ENCODE data around the gene ANKMY1.
A peak's percentile ranks its signal among the peaks of the same experiment; 100 is the strongest.

ANKMY1 gene

DNA sequence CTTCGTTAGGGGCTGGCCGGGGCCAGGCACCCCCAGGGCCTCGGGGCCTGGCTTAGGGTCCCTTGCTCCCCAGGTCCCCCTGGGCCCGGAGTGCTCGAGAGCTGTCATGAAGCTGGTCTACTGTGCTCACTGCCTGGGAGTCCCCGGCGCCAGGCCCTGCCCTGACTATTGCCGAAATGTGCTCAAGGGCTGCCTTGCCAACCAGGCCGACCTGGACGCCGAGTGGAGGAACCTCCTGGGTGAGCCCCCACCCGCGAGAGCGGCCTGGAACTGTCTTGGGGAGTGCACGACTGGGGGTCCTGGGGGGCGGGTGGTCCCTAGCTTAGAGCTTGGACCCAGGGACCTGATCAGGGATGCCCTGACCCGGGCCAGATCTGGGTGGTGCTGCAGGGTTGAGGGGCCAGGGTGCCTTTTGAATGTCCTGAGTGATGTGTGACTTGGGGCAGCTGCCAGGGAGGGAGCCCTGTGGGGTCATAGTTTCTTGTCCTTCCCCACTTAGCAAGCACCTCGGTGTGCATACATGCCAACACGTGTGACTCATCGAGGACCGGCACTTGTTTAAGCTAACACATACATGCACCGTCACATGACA is 94.4 kb downstream of the ANKMY1 start:
- DNase-seq (ENCODE audit: low read depth, low spot score): no peak

GRCh38 chr2:240462707-240463273 is 95.0 kb downstream of the ANKMY1 start:
- DNase-seq (ENCODE audit: low read depth, low spot score): no peak
- no peak overlapping the region for H3K27ac ChIP-seq

More for the DNA sequence above, 94.4 kb downstream of the ANKMY1 start:
- H3K27ac ChIP-seq: no peak overlapping the region

DNA sequence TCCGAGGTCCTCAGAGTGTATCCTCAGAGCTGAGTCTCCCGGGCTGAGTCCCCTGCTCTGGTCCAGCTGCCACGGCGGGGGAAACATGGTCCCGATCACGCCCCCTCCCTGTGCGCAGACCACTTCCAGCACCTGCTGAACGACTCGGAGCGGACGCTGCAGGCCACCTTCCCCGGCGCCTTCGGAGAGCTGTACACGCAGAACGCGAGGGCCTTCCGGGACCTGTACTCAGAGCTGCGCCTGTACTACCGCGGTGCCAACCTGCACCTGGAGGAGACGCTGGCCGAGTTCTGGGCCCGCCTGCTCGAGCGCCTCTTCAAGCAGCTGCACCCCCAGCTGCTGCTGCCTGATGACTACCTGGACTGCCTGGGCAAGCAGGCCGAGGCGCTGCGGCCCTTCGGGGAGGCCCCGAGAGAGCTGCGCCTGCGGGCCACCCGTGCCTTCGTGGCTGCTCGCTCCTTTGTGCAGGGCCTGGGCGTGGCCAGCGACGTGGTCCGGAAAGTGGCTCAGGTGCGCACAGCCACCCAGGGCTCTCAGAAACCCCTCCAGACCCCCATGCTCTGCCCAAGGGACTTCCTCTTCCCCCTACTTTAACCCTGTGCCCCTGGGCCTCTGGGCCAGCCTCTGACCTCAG is 95.6 kb downstream of the ANKMY1 start:
- no peak for DNase-seq (ENCODE audit: low read depth, low spot score)
- H3K27ac ChIP-seq: no peak overlapping the region

GRCh38 chr2:240461471-240462072 is 96.2 kb downstream of the ANKMY1 start:
- H3K27ac ChIP-seq: no peak overlapping the region
- no peak for DNase-seq (ENCODE audit: low read depth, low spot score)

DNA sequence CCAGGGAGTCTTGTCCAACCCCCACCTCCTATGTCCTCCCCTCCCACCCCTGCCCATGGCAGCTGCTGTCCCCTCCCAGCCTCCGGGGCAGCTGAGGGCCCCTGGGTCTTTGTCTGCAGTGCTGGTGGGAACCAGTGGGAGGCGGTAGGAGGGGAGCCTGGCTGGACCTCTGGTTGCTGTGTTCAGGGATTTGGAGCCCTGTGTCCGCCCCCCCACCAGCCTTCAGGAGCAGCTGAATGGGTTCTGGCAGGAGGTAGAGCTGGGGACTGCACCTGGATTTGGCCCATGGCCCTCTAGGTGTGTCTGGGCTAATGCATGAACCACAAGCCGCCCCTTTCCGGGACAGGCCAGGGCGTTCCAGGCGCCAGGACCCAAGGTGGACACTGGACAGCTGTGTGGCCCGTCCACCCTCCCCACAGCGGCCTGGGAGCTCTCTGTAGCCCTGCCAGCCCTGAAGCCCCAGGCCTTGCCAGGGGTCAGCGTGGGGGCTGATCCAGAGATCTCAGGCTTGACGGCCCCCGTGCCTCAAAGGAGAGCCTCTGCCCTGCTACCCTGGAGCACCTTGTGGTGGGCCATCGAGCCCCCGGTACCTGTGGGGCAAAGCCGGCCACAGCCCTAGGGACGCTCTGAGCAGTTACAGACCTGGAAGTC is 96.9 kb downstream of the ANKMY1 start:
- H3K27ac ChIP-seq: no peak overlapping the region
- DNase-seq (ENCODE audit: low read depth, low spot score): no peak

- H3K27ac ChIP-seq: no peak overlapping the region
- DNase-seq (ENCODE audit: low read depth, low spot score): no peak
Measured at GRCh38 chr2:240460253-240460711, 97.5 kb downstream of the ANKMY1 start.

GRCh38 chr2:240459401-240460252 is 98.2 kb downstream of the ANKMY1 start:
- no peak overlapping the region for H3K27ac ChIP-seq

DNA sequence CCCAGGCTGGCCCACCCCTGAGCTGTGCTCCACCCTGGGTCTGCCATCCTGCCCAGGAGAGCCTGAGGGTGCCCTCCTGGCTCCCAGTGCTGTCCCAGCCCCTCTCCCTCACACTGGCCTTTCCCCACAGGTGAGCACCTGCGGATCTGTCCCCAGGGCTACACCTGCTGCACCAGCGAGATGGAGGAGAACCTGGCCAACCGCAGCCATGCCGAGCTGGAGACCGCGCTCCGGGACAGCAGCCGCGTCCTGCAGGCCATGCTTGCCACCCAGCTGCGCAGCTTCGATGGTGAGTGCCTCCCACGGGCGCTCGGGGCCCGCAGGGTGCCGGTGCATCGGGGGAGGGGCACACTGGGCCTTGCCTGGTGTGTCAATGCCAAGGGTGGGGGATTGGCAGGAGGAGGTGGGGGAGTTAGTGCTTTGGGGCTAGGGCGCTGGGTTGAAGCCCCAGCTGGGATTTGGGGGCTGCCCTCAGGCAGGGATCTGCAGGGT is 98.8 kb downstream of the ANKMY1 start:
- no peak for DNase-seq (ENCODE audit: low read depth, low spot score)
- H3K27ac ChIP-seq: peak overlapping the region; percentile 76

More at GRCh38 chr2:240459401-240460252, 98.2 kb downstream of the ANKMY1 start:
- DNase-seq (ENCODE audit: low read depth, low spot score): no peak

DNA sequence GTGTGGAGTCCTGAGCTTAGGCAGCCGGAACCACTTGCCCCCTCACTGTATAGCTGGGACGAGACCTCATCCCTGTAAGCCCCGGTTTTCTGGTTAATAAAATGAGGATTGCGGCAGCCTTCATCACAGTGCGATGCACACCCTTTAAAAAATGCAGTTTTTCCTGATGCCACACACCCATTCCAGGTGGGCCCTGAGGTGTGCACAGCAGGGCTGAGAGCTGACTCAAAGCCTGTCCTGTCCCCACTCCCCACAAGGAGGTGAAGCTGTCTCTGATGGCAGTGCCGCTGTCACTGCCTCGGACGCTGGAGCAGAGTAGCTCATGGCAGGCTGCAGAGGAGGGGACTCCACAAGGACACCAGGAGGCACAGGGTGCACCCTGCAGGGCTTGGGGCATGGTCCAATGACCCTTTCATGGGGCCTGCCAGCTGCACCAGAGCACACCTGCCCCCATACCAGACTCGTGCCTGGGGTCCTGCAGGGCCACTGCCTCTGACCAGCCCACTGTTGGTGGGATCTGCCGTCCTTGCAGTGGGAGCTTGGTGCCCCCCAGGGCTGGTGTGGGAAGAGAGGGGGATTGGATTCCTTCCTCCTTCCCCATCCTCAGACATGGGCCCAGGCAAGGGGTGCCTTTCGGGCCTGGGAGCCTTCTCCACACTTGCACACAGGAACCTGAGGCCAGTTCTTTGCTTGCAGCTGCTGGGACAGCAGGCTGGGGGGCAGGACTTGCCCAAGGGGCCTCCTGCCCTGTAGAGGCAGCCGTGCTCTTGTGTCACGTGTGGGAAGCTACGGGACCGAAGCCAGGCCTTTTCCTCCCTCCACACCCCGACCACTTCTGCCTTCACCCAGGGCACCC is 99.5 kb downstream of the ANKMY1 start:
- H3K27ac ChIP-seq: peak overlapping the region; percentile 76
- DNase-seq (ENCODE audit: low read depth, low spot score): no peak

GRCh38 chr2:240457223-240458043 is 100.4 kb downstream of the ANKMY1 start:
- no peak for DNase-seq (ENCODE audit: low read depth, low spot score)
- H3K27ac ChIP-seq: peak overlapping the region; percentile 76

DNA sequence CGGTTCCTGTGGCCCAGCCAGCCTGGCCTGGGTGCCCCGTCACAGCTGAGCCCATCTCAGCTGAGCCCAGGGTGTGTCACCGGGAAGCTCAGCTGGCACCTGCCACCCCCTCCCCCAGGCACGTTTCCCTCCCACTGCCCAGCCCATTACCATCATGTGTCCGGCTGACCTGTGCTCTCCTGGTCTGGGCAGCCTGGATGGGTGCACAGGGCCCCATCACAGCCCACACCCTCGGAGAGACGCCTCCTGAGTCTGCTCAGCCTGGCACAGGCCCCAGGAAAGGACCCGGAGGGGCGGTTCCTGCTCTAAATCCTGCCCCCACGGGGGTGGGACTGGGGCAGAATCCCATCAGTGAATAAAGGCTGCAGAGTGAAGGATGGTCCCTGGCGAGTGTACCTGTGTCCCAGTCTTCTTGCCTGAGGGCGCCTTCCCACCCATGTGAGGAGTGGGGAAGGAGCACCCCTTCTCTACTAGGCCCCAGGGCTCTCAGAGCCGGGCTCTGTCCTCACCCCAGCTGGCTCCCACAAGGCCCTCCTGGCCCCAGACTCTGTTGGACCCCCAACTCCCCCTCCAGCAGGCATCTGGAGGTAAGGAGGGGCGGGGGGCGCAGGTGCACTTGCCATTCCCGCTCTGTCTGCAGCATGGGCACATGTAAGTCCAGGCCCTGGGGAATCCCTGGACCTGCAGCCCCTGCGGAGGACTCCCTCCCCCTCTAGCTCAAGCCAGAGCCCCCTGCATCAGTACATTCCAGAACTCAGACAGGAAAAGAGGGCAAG is 101.2 kb downstream of the ANKMY1 start:
- peak overlapping the region; percentile 76 for H3K27ac ChIP-seq
- no peak for DNase-seq (ENCODE audit: low read depth, low spot score)

- H3K27ac ChIP-seq: peak overlapping the region; percentile 76
- no peak for DNase-seq (ENCODE audit: low read depth, low spot score)
Measured at GRCh38 chr2:240455647-240456446, 101.9 kb downstream of the ANKMY1 start.

DNA sequence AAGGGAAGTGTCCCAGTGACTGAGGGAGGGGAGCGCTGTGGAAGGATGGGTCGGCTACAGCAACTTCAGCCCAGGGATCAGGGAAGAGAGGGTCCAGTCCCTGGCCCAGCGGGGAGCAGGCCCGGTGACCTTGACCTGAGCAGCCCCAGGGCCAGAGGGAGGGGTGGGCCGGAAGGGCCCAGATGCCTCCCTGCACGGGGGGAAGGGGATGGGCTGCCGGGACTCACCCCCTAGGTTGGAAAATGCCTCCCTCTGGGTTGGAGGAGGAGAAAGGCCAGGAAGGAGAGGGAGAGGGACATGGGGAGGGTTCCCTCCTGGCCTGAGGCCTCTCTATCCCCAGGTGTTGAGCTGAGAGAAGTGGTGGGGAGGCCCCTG is 102.5 kb downstream of the ANKMY1 start:
- DNase-seq (ENCODE audit: low read depth, low spot score): no peak
- H3K27ac ChIP-seq: peak overlapping the region; percentile 76

DNA sequence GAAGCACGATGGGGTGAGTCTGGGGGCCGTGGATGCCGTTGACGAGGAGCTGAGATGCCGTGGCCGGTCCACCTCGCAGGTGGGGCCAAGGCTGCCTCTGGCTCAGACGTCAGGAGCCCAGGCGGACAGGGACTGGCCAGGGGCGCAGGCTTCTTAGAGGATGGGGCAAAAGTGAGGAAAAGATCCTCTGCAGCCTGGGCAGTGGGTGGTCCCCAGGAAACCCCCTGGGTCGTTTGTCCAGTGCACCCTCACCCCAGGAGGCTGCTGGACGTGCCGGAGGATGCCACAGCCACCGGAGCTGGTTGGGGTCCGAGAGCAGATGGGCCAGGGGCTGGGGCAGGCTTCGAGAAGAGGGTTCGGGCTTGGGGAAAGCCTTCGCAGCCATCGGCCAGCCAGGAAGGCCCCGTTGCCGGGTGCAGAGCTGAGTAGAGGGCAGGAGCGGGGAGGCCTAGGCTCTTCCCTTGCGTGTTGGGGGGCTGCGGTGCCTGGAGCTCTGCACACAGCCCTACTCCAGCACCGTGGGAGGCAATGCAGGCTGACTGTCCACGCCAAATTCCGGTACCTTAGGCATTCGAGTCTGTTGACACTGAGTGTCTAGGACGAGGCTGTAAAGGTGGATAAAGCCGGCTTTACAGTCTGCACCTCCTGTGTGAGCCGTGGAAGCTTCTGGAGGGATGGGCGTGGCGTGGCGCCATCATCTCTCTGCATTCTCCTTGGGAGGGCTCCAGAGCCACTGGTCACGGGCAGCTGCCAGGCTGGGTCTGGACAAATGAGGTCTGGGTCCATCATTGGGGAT is 103.5 kb downstream of the ANKMY1 start:
- peak overlapping the region; percentile 76 for H3K27ac ChIP-seq
- DNase-seq (ENCODE audit: low read depth, low spot score): no peak

DNA sequence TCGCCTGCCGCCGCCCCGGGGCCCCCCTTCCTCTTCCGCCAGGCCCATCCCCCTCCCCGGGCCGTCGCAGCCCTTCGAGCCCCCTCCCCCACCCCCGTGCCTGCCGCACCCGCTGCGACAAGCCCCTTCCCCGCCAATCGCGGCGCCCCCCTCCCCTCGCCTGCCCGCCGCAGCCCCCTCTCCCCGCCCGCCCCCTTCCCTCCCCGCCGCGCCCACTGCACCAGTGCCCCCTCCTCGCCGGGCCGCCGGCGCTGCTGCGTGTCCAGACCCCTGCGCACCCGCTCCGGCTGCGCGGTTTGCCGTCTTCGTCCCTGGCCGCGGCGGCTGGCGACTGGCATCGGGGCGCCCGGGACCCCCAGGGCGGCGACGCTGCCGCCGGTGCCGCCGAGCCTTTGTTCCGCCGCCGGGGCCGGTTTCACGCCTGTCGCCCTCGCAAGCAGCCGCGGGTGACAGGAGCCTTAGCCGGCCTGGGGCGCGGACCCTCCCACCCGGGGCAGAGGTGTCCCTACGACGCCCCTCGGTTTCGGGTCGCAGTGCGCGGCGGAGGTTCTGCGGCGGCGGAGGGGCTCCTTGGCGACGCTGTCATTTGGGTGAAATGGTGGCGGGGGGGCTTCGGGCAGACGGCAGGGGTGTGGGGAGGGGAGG is 104.2 kb downstream of the ANKMY1 start:
- peak overlapping the region; percentile 76 for H3K27ac ChIP-seq
- DNase-seq (ENCODE audit: low read depth, low spot score): no peak
